GM21526 (cell line): ENCODE data around the gene EEF1AKMT1.
"Not testable (repeated sequence)": the region's sequence is repeated elsewhere in the genome, so short reads cannot be mapped to it uniquely, and the experiment has no call there.

Experiments used
- ATAC-seq: cut with Tn5 transposase; IDR thresholded peaks from one replicate; pipeline ENCODE4 v1.9.1; 2021; ENCODE audit warnings: moderate library complexity; ENCODE audit not compliant: unreplicated experiment, low FRiP score

Gene EEF1AKMT1

DNA sequence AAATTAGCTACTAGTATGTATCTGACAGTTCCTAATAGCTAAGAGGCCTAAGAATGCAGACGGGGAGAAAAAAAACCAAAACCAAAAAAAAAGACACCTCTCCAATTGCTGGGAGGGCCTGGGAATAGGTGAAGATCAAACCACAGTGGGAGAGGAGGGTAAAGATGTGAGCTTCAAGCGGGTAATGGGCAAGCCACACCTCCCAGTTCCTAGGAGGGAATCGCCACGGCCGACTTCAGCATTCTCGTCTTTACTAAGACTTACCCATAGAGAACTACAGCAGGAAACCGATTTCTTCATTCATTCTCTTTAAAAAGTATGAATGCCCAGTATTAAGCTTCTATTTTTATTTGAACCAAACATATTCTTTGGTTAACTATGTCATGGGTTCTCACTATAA, 5.6 kb upstream of the EEF1AKMT1 start:
- ATAC-seq = no peak

DNA sequence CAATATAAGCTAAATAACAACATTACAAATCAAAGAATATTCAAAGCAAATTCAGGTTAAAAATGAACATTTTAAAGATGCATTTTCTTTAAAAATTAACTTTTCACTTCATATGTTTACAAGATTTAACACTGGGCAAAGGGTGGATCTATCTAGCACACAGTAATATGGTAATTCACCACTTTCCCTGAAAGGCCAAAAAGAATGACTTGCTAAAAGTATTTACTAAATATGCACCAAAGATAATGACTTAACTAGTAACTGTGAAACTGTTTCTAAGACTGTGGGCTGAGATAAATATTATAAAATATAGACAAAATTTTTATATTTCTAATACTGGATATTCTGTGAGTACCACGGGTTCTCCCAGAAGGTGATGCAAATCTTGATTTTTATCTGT, 4.5 kb upstream of the EEF1AKMT1 start:
- no peak for ATAC-seq

DNA sequence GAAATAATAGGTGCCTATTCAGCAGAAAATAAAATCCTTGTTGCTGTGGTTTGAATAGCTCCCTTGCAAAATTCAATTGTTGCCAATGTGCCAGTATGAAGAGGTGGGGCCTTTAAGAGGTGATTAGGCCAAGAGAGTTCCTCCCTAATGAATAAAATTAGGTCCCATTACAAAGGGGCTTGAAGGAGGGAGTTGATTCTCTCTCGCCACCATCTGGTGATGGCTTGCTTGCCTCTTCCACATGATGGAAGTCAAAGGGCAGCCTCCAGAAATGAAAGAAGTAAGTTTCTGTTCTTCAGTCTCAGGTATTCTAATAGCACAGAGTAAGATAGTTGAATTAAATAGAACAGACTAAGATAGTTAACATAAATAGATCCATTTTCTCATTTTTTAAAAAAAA, 3.0 kb upstream of the EEF1AKMT1 start:
- no peak for ATAC-seq

DNA sequence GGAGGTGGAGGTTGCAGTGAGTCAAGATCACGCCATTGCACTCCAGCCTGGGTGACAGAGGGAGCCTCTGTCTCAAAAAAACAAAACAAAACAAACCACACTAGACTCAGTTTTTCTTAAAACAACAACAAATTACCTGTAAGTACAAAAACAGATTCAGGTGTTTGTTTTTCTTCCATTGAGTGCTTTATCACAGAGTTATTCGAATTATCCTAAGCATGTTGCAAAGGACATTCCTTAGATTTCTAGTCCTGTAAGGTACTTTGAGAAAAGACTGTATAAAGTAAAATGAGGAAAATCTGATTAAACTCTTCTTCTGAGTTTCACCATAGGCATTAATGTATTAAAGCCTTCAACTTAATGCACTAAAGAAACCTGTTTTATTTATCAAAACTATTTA, 2.2 kb upstream of the EEF1AKMT1 start:
- ATAC-seq = no peak

DNA sequence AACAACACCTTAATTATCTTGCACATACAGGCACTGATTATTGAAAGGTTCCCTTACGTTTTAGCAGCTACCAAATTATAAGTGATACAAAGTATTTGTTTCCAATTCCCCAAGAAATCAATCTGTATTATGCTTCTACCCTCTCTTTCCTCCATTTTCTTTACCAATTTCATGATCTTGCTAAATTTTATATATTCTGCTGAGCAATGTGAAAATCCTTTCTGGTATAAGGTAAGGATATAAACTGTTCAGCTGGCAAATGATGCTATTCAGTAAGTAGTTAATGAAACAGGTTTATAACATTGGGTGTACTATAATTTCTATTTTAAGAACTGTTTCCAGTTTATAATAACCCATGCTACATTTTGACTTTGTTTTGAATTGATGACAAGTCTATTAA, 985 bp upstream of the EEF1AKMT1 start:
- ATAC-seq = no peak

DNA sequence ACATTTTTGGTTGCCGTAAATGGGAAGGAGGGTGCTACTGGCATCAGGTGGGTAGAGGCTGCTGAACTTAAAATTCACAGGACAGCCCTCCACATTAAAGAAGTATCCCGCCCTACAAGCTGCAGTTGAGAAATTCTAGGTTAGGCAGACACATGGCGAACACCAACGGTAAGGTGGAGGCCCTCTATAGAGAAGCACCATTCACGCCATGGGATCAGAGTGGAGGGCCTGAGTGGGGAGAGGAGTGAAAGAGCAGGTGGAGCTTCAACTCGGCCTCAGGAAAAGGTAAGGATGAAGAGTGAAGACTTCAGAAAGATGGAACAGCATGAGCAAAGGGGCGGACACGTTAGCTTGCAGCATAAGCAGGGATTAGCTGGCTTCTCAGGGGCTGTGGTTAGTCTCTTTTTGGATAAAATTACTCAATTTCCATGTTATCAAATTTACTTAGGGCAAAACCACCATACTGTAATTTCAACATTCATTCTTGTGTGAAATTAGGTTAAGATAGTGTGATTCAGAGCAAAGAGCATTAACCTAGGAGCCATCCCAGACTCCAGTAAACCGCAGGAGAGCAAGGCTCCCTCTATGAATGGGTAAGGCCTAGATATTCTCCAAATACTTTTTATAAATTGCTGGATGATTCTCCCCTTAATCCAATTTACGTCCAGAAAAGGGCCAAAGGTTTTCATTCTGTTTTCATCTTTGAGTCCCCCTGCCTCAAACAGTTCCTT, 1.2 kb downstream of the EEF1AKMT1 start:
- ATAC-seq = no peak

DNA sequence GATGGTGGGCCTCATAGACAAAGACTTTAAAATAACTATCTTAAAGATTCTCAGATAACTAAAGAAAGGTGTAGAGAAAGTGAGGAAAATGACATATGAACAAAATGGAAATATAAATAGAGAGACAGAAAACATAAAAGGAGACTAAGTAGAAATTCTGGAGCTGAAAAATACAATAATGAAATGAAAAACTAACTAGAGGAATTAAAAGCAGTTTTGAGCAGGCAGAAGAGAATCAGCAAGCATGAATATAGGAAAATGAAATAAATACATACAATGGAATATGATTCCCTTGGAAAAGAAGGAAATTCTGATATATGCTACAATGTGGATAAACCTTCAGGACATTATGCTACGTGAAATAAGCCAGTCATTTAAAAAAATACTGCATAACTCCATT, 3.9 kb downstream of the EEF1AKMT1 start:
- no peak for ATAC-seq

DNA sequence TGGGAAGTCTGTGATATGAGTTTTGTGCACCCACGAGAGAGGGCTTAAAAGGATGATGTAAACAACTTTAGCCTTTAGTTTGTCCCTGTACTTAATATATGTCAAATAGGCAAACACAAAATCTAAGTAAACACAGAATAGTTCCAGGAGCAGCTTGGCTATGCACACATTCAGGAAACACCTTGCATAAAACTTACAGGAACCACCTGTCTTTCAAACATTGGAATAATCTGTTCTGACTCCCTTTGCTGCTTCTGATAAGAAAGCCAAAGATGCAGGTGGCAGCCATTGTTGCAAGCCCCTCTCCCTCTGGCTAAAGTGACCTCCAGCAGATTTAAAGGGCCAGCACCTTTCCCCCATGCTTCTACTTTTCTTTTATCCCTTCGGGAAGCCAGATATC, 4.7 kb downstream of the EEF1AKMT1 start:
- no peak for ATAC-seq

DNA sequence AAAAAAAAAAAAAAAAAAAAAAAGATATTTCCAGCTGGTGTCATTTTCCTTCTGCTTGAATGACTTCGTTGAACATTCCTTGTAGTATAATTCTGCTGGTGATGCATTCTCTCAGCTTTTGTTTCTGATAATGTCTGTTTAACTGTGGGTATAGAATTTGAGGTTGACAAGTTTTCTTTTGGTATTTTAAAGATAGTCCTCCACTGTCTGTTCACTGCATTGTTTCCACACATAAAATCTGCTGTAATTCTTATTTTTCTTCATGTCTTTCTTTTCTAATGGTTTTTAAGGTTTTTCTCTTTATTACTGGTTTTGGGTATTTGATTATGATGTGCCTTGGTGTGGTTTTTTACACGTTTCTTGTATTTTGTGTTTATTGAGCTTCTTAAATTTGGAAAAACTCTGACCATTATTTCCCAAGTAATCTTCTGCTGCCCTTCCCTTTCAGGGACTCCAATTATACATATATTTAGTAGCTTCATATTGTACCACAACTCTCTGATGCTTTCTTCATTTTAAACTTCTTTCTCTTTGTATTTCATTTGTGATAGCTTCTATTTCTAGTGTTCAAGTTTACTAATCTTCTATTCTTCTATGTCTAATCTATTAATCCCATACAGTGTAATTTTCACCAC, 6.3 kb downstream of the EEF1AKMT1 start:
- no peak for ATAC-seq

DNA sequence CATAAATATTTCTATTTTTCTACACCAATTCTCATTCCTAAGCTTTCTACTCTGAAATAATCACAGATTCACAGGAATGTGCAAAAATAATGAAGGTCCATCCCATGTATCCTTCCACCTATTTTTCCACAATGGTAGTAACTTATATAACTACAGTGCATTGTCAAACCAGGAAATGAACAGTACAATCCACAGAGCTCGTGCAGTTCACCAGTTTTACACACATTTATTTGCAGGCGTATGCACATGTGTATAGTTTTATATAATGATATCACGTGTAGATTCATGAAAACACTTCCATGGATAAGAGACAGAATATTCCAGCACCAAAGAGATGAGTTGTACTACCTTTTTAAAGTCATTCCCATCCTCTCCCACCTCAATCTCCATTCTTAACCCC, 12.9 kb downstream of the EEF1AKMT1 start:
- no peak for ATAC-seq

DNA sequence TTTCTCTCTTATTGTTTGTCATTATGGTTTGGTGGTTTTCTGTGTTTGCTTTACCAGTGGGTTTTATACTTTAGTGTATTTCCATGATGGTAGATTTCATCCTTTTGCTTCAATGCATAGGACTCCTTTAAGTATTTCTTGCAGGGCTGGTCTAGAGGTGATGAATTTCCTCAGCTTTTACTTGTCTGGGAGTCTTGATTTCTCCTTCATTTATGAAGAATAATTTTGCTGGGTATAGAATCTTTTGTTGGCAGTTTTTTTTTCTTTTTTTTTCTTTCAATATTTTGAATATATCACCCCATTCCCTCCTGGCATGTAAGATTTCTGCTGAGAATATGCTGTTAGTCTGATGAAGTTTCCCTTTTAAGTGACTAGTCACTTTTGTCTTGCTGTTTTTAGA, 19.8 kb downstream of the EEF1AKMT1 start:
- ATAC-seq = no peak

DNA sequence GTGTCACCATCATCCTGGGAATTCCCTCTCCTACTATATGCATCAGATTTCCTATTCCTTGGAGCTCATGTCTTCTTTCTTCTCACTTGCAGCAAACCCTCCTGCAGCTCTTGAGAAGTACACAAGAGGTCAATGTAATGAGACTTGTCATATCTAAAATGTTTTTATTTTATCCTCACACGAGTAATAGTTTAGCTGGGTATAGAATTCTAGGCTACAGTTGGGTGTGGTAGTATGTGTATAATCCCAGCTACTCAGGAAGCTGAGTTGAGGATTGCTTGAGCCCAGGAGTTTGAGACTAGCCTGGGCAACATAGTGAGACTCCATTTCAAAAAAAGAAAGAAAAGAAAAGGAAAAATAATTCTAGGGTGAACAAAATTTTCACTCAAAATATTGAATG, 24.4 kb downstream of the EEF1AKMT1 start:
- ATAC-seq = no peak

DNA sequence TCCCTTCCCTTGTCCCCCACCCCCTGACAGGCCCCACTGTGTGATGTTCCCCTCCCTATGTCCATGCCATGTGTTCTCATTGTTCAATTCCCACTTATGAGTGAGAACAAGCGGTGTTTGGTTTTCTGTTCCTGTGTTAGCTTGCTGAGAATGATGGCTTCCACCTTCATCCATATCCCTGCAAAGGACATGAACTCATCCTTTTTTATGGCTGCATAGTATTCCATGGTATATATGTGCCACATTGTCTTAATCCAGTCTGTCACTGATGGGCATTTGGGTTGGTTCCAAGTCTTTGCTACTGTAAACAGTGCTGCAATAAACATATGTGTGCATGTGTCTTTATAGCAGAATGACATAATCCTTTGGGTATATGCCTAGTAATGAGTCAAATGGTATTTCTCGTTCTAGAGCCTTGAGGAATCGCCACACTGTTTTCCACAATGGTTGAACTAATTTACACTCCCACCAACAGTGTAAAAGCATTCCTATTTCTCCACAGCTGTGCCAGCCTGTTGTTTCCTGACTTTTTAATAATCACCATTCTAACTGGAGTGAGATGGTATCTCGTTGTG, 29.8 kb downstream of the EEF1AKMT1 start:
- ATAC-seq = not testable (repeated sequence)

DNA sequence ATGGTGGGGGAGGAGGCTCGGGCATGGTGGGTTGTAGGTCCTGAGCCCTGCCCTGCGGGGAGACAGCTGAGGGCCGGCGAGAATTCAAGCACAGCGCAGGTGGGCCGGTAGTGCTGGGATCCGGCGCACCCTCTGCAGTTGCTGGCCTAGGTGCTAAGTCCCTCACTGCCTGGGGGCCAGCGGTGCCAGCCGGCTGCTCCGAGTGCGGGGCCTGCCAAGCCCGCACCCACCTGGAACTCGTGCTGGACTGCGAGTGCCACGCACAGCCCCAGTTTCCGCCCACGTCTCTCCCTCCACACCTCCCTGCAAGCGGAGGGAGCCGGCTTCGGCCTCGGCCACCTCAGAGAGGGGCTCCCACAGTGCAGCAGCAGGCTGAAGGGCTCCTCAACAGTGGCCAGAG, 33.7 kb downstream of the EEF1AKMT1 start:
- ATAC-seq = no peak

DNA sequence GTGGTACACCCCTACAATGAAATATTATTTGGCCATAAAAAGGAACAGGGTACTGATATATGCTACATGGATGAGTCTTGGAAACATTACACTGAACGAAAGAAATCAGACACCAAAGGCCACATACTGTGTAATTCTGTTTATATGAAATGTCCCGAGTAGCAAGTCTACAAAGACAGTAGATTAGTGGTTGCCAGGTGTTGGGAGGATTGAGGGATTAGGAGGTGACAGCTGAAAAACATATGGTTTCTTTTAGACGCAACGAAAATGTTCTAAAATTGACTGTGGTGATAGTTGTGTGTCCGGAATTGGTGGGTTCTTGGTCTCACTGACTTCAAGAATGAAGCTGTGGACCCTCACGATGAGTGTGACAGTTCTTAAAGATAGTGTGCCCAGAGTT, 35.1 kb downstream of the EEF1AKMT1 start:
- no peak for ATAC-seq

DNA sequence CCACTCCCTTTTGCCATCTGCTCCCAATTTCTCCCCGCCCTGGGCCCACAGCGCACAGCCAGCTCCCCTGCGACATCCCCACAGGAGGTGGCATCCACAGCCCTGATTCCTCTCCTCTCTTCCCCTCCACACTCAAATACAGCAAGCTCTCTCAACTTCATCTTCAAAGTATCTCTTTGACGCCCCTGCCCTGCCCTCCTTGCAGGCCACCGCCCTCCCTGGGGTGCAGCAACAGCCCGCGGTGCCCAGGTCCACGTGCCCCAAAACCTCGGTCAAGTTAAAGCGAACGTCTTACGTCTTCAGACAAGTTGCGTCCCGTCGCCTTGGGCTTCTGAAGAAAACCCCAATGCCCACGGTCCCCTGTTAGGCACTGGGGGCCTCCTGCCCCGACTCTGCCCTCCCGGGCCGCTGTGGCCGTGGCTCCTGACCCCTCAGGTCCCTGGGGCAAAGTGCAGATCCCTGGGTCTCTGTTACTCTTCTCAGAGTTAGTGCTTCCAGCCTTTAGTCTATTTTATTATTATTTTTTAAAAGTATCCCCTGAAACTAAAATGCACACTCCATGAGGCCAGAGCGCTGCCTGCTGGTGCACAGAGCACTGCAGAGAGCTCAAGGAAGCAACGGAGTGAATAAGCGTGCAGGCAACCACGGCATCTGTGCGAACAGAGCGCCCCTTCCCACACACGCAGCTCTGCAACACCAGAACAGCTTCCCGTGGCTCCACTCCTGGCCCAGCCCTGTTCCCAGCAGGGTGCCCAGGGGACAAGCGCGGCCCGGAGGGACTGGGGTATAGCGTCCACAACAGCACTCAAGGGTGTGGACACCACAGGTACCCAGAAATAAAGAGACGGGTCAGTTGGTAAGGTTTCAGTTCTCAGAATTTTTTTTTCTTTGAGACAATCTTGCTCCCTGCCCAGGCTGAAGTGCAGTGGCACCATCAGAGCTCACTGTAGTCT, 43.9 kb downstream of the EEF1AKMT1 start:
- no peak for ATAC-seq

DNA sequence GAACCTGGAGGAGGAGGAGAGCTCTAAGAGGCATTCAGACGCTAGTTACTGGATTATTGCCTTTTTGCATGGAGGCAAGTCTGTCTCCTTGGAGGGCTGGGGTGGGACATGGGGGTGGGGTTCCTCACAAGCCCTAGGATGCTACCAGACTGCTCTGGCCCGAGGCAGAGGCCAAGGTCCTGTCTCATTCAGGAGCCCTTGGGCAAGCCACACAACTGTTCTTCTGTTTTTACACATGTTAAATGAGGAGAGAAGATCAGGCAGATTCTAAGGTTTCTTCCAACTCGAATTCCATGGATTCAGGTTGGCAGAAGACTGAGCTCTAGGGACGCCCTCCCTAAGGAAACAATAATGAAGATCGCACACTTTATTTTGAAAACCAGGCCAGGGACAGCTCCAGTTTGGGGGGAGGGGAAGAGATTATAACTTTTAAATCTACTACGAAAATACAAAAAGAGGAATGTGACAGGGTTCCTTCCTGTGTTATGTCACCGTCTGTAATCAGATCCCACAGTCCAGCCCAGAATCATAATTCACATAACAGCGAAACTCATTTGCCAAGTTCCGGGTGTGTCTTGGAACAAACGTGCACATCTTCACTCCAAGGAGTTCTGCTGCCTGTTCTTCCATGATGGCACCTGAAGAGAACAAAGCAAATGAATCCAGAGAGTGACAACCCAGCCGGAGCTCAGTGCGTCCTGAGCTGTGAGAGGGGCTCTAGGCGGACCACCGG, 45.0 kb downstream of the EEF1AKMT1 start:
- no peak for ATAC-seq

DNA sequence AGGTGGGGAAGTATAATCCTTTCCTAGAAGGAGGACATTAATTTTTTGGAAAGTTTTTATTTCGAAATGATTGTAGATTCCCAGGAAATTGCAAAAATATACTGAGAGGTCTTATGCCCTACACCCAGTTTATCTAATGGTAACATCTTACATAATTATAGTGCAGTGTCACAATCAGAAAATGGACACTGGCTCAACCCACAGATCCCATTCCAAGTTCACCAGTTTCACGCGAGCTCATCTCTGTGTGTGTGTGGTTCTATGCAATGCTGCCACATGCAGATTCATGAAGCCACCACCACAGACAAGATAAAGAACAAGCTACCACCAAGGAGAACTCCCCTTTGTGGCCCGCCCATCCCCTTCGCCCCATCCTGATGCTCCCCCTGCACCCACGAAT, 45.9 kb downstream of the EEF1AKMT1 start:
- ATAC-seq = no peak

DNA sequence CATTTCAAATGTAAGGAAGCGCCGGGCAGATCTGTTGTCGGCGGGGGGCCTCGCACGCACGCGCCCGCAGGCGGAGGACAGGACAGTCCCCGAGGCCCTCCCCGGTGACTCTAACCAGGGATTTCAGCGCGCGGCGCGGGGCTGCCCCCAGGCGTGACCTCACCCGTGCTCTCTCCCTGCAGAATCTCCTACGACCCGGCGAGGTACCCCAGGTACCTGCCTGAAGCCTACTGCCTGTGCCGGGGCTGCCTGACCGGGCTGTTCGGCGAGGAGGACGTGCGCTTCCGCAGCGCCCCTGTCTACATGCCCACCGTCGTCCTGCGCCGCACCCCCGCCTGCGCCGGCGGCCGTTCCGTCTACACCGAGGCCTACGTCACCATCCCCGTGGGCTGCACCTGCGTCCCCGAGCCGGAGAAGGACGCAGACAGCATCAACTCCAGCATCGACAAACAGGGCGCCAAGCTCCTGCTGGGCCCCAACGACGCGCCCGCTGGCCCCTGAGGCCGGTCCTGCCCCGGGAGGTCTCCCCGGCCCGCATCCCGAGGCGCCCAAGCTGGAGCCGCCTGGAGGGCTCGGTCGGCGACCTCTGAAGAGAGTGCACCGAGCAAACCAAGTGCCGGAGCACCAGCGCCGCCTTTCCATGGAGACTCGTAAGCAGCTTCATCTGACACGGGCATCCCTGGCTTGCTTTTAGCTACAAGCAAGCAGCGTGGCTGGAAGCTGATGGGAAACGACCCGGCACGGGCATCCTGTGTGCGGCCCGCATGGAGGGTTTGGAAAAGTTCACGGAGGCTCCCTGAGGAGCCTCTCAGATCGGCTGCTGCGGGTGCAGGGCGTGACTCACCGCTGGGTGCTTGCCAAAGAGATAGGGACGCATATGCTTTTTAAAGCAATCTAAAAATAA, 52.1 kb downstream of the EEF1AKMT1 start:
- no peak for ATAC-seq
